Stomach (tissue), 9 donors: ENCODE data around the gene KSR2. TPM values are rescaled to one million over a fixed set of nuclear protein-coding genes. Genes with fewer than 3 reads are reported as not detected.

ENCODE experiments used
- DNase-seq, 2 donors: peaks; one replicate each; pipeline versions ENCODE4 v3.0.0 to v3.0.0-alpha.2; 2013 to 2019
- H3K27ac ChIP-seq, 5 donors: fragments of 200-600 bp in 4 of 5; sonication (generic) in 4 of 5; one replicate each; pipeline ENCODE4 v1.5.1; 2013 to 2019; ENCODE audit warnings: mild to moderate bottlenecking in 1 of 5, moderate library complexity in 1 of 5
- H3K27me3 ChIP-seq, 3 donors: fragments of 200-600 bp; sonication (generic); one replicate each; pipeline ENCODE4 v1.5.1; 2017 to 2019; ENCODE audit warnings: mixed run types in 1 of 3
- H3K36me3 ChIP-seq, 4 donors: fragments of 200-600 bp; sonication (generic); 1 replicate in 3 of 4; 2 replicates in 1 of 4; pipeline ENCODE4 v1.5.1; 2016 to 2019
- H3K4me1 ChIP-seq, 4 donors: fragments of 200-600 bp; sonication (generic); one replicate each; pipeline ENCODE4 v1.5.1; 2016 to 2019
- H3K4me3 ChIP-seq, 4 donors: fragments of 200-600 bp; sonication (generic) in 3 of 4; one replicate each; pipeline ENCODE4 v1.5.1; 2016 to 2019; ENCODE audit warnings: mild to moderate bottlenecking in 1 of 4
- H3K9me3 ChIP-seq, 4 donors: fragments of 200-600 bp; sonication (generic); one replicate each; pipeline ENCODE4 v1.5.1; 2016 to 2019
- CTCF ChIP-seq, 7 experiments: fragments of 450-650 bp in 4 of 7; fragments of 200-600 bp in 3 of 7; sonication (generic) in 3 of 7; IDR thresholded peaks; one replicate each; pipeline ENCODE4 v1.5.1; 2016 to 2019; ENCODE audit warnings: antibody characterized with exemption in 7 of 7, control low read depth in 2 of 7, mild to moderate bottlenecking in 1 of 7
- EP300 ChIP-seq: sonication (generic); formaldehyde crosslinking; IDR thresholded peaks from one replicate; pipeline ENCODE4 v1.6.1; 2017; ENCODE audit warnings: antibody characterized with exemption
- POLR2A ChIP-seq, 4 donors: fragments of 450-650 bp; IDR thresholded peaks; one replicate each; pipeline ENCODE4 v1.6.1; 2016; ENCODE audit warnings: antibody characterized with exemption in 4 of 4, control low read depth in 2 of 4, mild to moderate bottlenecking in 1 of 4, moderate library complexity in 1 of 4
- POLR2AphosphoS5 ChIP-seq, 3 donors: sonication (generic); formaldehyde crosslinking; IDR thresholded peaks; one replicate each; pipeline ENCODE4 v1.6.1; 2016; ENCODE audit warnings: antibody characterized with exemption in 3 of 3
- WGBS, 5 donors: extraction: QIAGEN DNeasy Blood & Tissue Kit in 3 of 5; methylation state at CpG; one replicate each; pipeline versions ENCODE4 v1.1.5 to v1.1.7; 2013 to 2018; 5-methylcytosine and 5-hydroxymethylcytosine counted together
- intact Hi-C: fragments of 100-400 bp; cut with DNase I; formaldehyde crosslinking; loops from one replicate; pipeline ENCODE4 v1.15.1; 2023; ENCODE audit warnings: low total_unique reads
- polyA plus RNA-seq, 3 donors: library from polyadenylated mRNA; stranded (reverse); fragments of 200-250 nt; gene quantifications; one replicate each; pipeline ENCODE4 v1.2.3, GENCODE V29; 2013
- total RNA-seq, 5 donors: library from RNA; depleted of rRNA; stranded (reverse); fragments of >200 nt; gene quantifications; one replicate each; pipeline versions ENCODE4 v1.1.0 to v1.2.3, GENCODE V29; 2014 to 2016
- donor health status: healthy with polysubstance abuse.
- donor health status: Bipolar disorder and iron deficiency.
- donor health status: healthy.

The KSR2 gene
- total and polyA plus RNA-seq, 8 donors = 0.03 to 1.4 (median 0.26) TPM; not detected in 2

DNA sequence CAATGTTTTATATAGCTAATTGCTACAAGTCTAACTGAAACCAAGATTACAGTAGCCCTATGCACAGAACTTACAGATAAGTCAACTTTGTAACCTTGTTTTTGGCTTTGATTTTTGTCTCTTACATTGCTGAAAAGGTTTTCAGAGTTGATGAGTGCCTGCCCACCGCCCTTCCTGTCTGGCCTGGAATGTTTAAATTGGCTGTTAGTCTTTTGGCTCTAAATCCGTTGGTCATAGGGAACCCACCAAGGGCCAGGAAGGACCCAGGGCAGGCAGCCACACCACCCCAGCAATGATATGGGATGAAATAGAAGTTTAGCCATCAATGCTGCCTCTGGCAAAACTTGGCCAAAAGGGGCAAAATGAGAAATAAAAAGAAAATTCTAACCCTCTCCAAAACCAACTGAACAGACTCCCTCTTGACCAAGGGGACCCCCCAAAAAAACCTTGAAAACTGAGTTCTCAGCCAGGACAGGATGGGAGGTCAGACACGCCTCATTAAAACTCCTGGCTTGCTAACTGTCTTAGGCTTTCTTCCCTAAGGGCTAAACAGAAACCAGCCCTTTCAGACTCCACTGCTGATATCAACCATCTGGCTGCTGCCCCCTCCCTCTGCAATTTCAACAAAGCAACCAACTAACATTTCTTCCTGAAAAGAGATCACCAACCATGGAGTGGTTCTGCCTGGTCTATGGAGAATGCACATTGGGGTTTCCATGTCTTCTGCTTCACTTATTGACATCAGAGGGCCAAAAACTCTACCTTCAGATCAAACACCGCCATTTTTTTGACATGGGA is 365.3 kb downstream of the KSR2 start:
- intact Hi-C loops = no loop called here
- H3K4me3 ChIP-seq = no peak overlapping the region
- H3K27me3 ChIP-seq = peaks cover 0 to 15% (median 0%) of the 10 kb centered on the region in 3 donors
- DNase-seq = no peak
- TF ChIP-seq POLR2AphosphoS5 (IDR thresholded peaks at IDR 0.05) = no peak
- no peak for TF ChIP-seq CTCF (IDR thresholded peaks at IDR 0.05)
- TF ChIP-seq EP300 = no peak
- TF ChIP-seq POLR2A (IDR thresholded peaks at IDR 0.05) = no peak
- WGBS, 5 donors = 41 to 61% (median 55%) methylated on average over 4 of the region's 4 CpGs
- no peaks in the 10 kb centered on the region for H3K4me1 ChIP-seq
- H3K36me3 ChIP-seq = no peaks in the 10 kb centered on the region
- H3K9me3 ChIP-seq = no peaks in the 10 kb centered on the region
- no peak overlapping the region for H3K27ac ChIP-seq

DNA sequence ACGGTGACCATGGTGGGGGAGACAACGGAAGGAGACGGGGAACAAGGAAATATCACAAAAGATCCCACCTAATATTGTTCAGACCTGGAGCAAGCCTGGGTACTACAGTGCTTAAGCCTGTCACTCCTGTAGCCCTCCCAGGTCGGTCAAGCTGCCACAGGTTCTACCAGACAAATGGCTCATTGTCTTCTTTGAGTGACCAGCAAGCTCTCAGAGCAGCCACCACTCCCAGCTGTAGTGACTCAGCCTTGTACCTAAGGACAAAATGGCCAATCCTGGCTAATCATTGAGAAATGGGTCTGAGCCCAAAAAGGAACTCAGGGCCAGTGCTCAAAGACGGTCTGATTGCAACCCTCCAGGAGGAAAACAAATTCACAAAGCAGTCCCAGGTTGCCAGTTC is 368.9 kb downstream of the KSR2 start:
- H3K4me1 ChIP-seq = no peaks in the 10 kb centered on the region
- no peaks in the 10 kb centered on the region for H3K36me3 ChIP-seq
- DNase-seq = peak in 1 of 2 donors; percentile 25
- WGBS, 5 donors = 60 to 75% (median 65%) methylated on average over 5 of the region's 5 CpGs
- TF ChIP-seq EP300 (no peak), POLR2AphosphoS5 (IDR thresholded peaks at IDR 0.05) (no peak), POLR2A (IDR thresholded peaks at IDR 0.05) (no peak), CTCF (IDR thresholded peaks at IDR 0.05) (no peak)
- H3K27ac ChIP-seq = no peak overlapping the region
- H3K9me3 ChIP-seq = no peaks in the 10 kb centered on the region
- intact Hi-C loops = no loop called here
- H3K4me3 ChIP-seq = no peak overlapping the region
- H3K27me3 ChIP-seq = peaks cover 0 to 1% (median 0%) of the 10 kb centered on the region in 3 donors

- intact Hi-C loops = no loop called here
- 49 to 53% (median 53%) methylated on average over 6 of the region's 6 CpGs for WGBS, 5 donors
- no peak for DNase-seq
These were observed 371.8 kb downstream of the KSR2 start for GRCh38 chr12:117596968-117597367.

GRCh38 chr12:117595751-117596150 is 373.0 kb downstream of the KSR2 start:
- intact Hi-C loops = no loop called here
- H3K36me3 ChIP-seq = no peaks in the 10 kb centered on the region
- H3K27ac ChIP-seq = no peak overlapping the region
- WGBS, 5 donors = 73 to 92% (median 87%) methylated on average over 1 of the region's 1 CpG
- H3K4me3 ChIP-seq = no peak overlapping the region
- DNase-seq = no peak
- H3K4me1 ChIP-seq = no peaks in the 10 kb centered on the region
- H3K9me3 ChIP-seq = peaks cover 0 to 3% (median under 1%) of the 10 kb centered on the region in 4 donors
- peaks cover 0 to 8% (median 0%) of the 10 kb centered on the region in 3 donors for H3K27me3 ChIP-seq
- TF ChIP-seq CTCF (IDR thresholded peaks at IDR 0.05) (no peak), POLR2A (IDR thresholded peaks at IDR 0.05) (no peak), EP300 (no peak), POLR2AphosphoS5 (IDR thresholded peaks at IDR 0.05) (no peak)

More at GRCh38 chr12:117596968-117597367, 371.8 kb downstream of the KSR2 start:
- Histone ChIP-seq H3K9me3 (no peaks in the 10 kb centered on the region), H3K4me3 (no peak overlapping the region), H3K27me3 (peaks cover 0 to 8% (median 0%) of the 10 kb centered on the region in 3 donors), H3K27ac (no peak overlapping the region), H3K4me1 (no peaks in the 10 kb centered on the region), H3K36me3 (no peaks in the 10 kb centered on the region)
- TF ChIP-seq POLR2AphosphoS5 (IDR thresholded peaks at IDR 0.05) (no peak), EP300 (no peak), CTCF (IDR thresholded peaks at IDR 0.05) (no peak), POLR2A (IDR thresholded peaks at IDR 0.05) (no peak)
